ENCODE results near the gene SMIM20.

DNA sequence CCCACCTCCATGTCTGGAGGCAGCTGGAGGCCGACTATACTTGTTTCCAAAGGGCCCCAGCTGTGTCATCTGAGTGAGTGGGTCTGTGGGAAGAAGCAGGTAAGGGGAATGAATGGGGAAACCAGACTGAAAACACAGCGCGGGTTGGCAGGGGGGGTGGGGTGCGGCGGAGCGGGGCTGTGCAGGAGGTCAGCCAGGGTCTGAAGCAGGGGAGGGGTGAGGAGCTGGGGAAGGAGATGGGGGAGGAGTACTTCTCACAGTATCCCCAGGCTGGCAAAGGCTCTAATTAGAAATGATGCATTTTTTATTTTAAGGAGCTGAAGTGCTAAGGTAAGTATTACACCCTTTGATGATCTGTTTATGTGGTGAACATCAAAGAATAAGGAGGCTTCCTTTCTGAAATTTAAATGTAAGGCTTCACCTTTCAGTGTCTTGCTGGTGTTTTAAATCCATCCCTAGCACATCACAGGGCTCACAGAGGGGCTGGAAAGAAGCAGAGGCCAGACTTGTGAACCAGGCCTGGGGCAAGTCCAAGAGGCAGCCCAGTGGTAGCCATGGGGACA is 37.5 kb downstream of the SMIM20 start:
- no peak for TF ChIP-seq CTCF (IDR thresholded peaks at IDR 0.05)
- no peak for TF ChIP-seq POLR2A (IDR thresholded peaks at IDR 0.05)

All from esophagus squamous epithelium (tissue), 4 donors.